ENCODE measurements around the gene ZNF396.

DNA sequence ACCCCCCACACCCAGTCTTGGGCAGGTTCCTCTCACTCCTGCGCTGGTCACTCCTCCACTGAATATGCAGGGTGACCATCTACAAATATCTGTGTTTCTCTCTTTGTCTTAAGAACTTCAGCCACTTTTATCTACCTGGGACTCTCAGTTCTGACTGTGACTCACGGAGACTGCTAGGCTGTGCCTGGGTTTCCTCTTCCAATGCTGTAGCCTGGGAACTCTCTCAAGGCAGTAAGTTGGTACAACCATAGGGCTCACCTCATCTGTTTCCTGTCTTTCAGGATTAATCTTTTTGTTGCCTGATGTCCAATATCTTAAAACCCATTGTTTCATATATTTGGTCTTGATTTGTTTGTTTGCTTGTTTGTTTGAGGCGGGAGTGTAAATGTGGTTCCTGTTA lies 47.2 kb upstream of the ZNF396 start:
- TF ChIP-seq, protein P1, sequence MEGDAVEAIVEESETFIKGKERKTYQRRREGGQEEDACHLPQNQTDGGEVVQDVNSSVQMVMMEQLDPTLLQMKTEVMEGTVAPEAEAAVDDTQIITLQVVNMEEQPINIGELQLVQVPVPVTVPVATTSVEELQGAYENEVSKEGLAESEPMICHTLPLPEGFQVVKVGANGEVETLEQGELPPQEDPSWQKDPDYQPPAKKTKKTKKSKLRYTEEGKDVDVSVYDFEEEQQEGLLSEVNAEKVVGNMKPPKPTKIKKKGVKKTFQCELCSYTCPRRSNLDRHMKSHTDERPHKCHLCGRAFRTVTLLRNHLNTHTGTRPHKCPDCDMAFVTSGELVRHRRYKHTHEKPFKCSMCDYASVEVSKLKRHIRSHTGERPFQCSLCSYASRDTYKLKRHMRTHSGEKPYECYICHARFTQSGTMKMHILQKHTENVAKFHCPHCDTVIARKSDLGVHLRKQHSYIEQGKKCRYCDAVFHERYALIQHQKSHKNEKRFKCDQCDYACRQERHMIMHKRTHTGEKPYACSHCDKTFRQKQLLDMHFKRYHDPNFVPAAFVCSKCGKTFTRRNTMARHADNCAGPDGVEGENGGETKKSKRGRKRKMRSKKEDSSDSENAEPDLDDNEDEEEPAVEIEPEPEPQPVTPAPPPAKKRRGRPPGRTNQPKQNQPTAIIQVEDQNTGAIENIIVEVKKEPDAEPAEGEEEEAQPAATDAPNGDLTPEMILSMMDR (IDR thresholded peaks at IDR 0.05): no peak
- TF ChIP-seq POLR2AphosphoS5 (IDR thresholded peaks at IDR 0.05) (no peak), POLR2A (IDR thresholded peaks at IDR 0.05) (no peak)

All from suprapubic skin (tissue), 4 donors.